ENCODE results near the gene KHDRBS1. TPM values are rescaled to one million over a fixed set of nuclear protein-coding genes. Genes with fewer than 3 reads are reported as not detected.
"Not testable (repeated sequence)": the region's sequence is repeated elsewhere in the genome, so short reads cannot be mapped to it uniquely, and the experiment has no call there.

The KHDRBS1 gene
- total and polyA plus RNA-seq, 8 donors, result 21.4 to 99.9 (median 59.0) TPM

GRCh38 chr1:32014948-32015273 lies 1.2 kb downstream of the KHDRBS1 start:
- no peak for DNase-seq
- TF ChIP-seq EP300 (IDR thresholded peaks at IDR 0.05) (no peak), POLR2AphosphoS5 (IDR thresholded peaks at IDR 0.05) (no peak), CTCF (IDR thresholded peaks at IDR 0.05) (no peak), POLR2A (IDR thresholded peaks at IDR 0.05) (no peak)
- Histone ChIP-seq H3K27ac (peak overlapping the region in 4 of 5 donors; percentile 97 to 100 (median 100)), H3K27me3 (no peaks in the 10 kb centered on the region), H3K4me3 (peak overlapping the region; percentile 79 to 100 (median 91)), H3K4me1 (peaks cover 33 to 59% (median 52%) of the 10 kb centered on the region in 4 donors), H3K9me3 (no peaks in the 10 kb centered on the region), H3K36me3 (peaks cover 0 to 6% (median 0%) of the 10 kb centered on the region in 4 donors)
- intact Hi-C loops (cut with DNase I; ENCODE audit: low total_unique reads), result loop anchor here (10.0 kb wide), 1 partner anchor 50 kb away; no protein-coding TSS in a partner anchor
- 0 to 2% (median 1%) methylated on average over 11 of the region's 11 CpGs for WGBS, 5 donors

- H3K27me3 ChIP-seq, result no peaks in the 10 kb centered on the region
- peaks cover 50 to 97% (median 73%) of the 10 kb centered on the region in 4 donors for H3K4me1 ChIP-seq
- intact Hi-C loops (cut with DNase I; ENCODE audit: low total_unique reads), result no loop called here
- 38 to 47% (median 44%) methylated on average over 6 of the region's 6 CpGs for WGBS, 5 donors
- H3K36me3 ChIP-seq, result peaks cover 5 to 28% (median 12%) of the 10 kb centered on the region in 4 donors
- no peak overlapping the region for H3K27ac ChIP-seq
- DNase-seq, result no peak
- TF ChIP-seq EP300 (IDR thresholded peaks at IDR 0.05) (no peak), POLR2AphosphoS5 (IDR thresholded peaks at IDR 0.05) (no peak), POLR2A (IDR thresholded peaks at IDR 0.05) (no peak), CTCF (IDR thresholded peaks at IDR 0.05) (no peak)
- no peaks in the 10 kb centered on the region for H3K9me3 ChIP-seq
- no peak overlapping the region for H3K4me3 ChIP-seq
These were observed 6.7 kb downstream of the KHDRBS1 start for GRCh38 chr1:32020339-32020738.

GRCh38 chr1:32021574-32022018 lies 7.9 kb downstream of the KHDRBS1 start:
- WGBS, 5 donors, result 83 to 88% (median 86%) methylated on average over 8 of the region's 8 CpGs
- intact Hi-C loops (cut with DNase I; ENCODE audit: low total_unique reads); H3K4me3 ChIP-seq; H3K9me3 ChIP-seq; H3K27me3 ChIP-seq; H3K27ac ChIP-seq; DNase-seq: not testable (repeated sequence)
- Histone ChIP-seq H3K4me1 (peaks cover 37 to 97% (median 69%) of the 10 kb centered on the region in 4 donors), H3K36me3 (peaks cover 10 to 31% (median 12%) of the 10 kb centered on the region in 4 donors)

- WGBS, 5 donors, result 43 to 58% (median 55%) methylated on average over 3 of the region's 3 CpGs
- Histone ChIP-seq H3K4me1 (peaks cover 22 to 94% (median 62%) of the 10 kb centered on the region in 4 donors), H3K36me3 (peaks cover 10 to 27% (median 12%) of the 10 kb centered on the region in 4 donors), H3K27ac (no peak overlapping the region), H3K9me3 (no peaks in the 10 kb centered on the region), H3K27me3 (no peaks in the 10 kb centered on the region), H3K4me3 (no peak overlapping the region)
- DNase-seq, result no peak
- no peak for TF ChIP-seq POLR2A (IDR thresholded peaks at IDR 0.05)
- no peak for TF ChIP-seq EP300 (IDR thresholded peaks at IDR 0.05)
- intact Hi-C loops (cut with DNase I; ENCODE audit: low total_unique reads), result no loop called here
These were observed 9.7 kb downstream of the KHDRBS1 start for GRCh38 chr1:32023351-32023750.

GRCh38 chr1:32025515-32025914 lies 11.8 kb downstream of the KHDRBS1 start:
- H3K4me1 ChIP-seq, result peaks cover 2 to 90% (median 47%) of the 10 kb centered on the region in 4 donors

More at GRCh38 chr1:32025515-32025914, 11.8 kb downstream of the KHDRBS1 start:
- Histone ChIP-seq H3K4me3 (no peak overlapping the region), H3K36me3 (peaks cover 10 to 27% (median 12%) of the 10 kb centered on the region in 4 donors), H3K9me3 (no peaks in the 10 kb centered on the region), H3K27ac (no peak overlapping the region), H3K27me3 (no peaks in the 10 kb centered on the region)
- intact Hi-C loops (cut with DNase I; ENCODE audit: low total_unique reads), result no loop called here
- WGBS, 5 donors, result 79 to 91% (median 84%) methylated on average over 6 of the region's 6 CpGs
- DNase-seq, result no peak
- TF ChIP-seq CTCF (IDR thresholded peaks at IDR 0.05) (no peak), POLR2AphosphoS5 (IDR thresholded peaks at IDR 0.05) (no peak), EP300 (IDR thresholded peaks at IDR 0.05) (no peak), POLR2A (IDR thresholded peaks at IDR 0.05) (no peak)

All from stomach (tissue), 9 donors.